IPS DF 6.9 (cell line): Measurements from ENCODE around the gene ARSI.

Experiments used
- DNase-seq: peaks from one replicate; pipeline ENCODE4 v3.0.0-alpha.2; 2013; ENCODE audit warnings: low read depth, low spot score
- H3K27ac ChIP-seq: one replicate; pipeline ENCODE4 v1.5.1; 2013; ENCODE audit warnings: low read length, control low read depth
- H3K27me3 ChIP-seq: 2 replicates; pipeline ENCODE4 v1.6.1; 2013; ENCODE audit warnings: mild to moderate bottlenecking, low read length; ENCODE audit not compliant: control insufficient read depth, insufficient read depth
- H3K36me3 ChIP-seq: 2 replicates; pipeline ENCODE4 v1.6.1; 2013; ENCODE audit warnings: low read length; ENCODE audit not compliant: control insufficient read depth, insufficient read depth
- H3K4me1 ChIP-seq: 2 replicates; pipeline ENCODE4 v1.6.1; 2013; ENCODE audit warnings: low read length; ENCODE audit not compliant: control insufficient read depth, insufficient read depth
- H3K4me3 ChIP-seq: 2 replicates; pipeline ENCODE4 v1.5.1; 2013; ENCODE audit warnings: mild to moderate bottlenecking, low read length
- H3K9me3 ChIP-seq: 2 replicates; pipeline ENCODE4 v1.6.1; 2013; ENCODE audit warnings: low read length, inconsistent platforms; ENCODE audit not compliant: control insufficient read depth, insufficient read depth
- WGBS: extraction: QIAGEN DNeasy Blood & Tissue Kit; methylation state at CpG from one replicate; pipeline ENCODE4 v1.1.7; 2013; ENCODE audit warnings: mixed read lengths, missing lambda C conversion rate; ENCODE audit not compliant: insufficient read length, insufficient coverage; 5-methylcytosine and 5-hydroxymethylcytosine counted together

Gene ARSI

DNA sequence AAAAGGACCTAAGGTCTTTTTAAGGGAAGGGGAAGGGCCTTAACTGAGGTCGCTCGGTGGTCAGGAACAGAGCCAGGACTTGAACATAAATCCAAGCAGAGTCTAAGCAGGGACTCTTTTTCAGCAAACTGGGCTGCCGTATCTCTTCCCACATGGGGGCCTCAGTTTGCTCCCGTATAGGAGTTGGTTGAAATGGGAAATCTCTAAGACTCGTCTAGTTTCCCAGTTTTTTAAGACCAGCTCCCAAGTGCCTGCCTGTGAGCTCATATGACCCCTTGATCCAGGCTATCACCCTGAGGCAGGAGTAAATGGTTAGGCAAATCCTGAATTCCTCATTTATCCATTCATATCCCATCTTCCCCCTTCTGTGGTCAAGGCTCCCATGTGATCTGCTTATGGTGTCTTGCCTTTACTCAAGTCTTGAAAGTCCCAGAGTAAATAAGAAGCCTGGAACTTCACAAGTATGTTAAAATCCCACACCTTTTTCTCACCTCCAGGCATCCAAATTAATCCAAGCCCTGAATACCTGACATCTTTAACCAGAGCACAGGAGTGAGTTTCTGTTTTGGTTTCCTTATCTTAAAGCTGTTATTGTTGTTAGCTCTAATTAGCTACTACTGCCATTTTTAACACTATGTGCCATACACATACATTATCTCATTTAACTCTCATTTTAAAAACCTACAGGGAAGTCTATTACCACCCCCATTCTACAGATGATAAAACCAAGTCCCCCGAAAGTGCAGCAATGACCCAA lies 3.0 kb downstream of the ARSI start:
- H3K27me3 ChIP-seq, result no peaks in the 10 kb centered on the region; the same call in 1 of the 2 replicates
- H3K4me1 ChIP-seq, result peaks cover 6% of the 10 kb centered on the region
- H3K9me3 ChIP-seq, result no peaks in the 10 kb centered on the region
- no CpG with 5 or more reads among the region's 6 CpGs for WGBS
- no peaks in the 10 kb centered on the region for H3K36me3 ChIP-seq
- no peak for DNase-seq
- H3K4me3 ChIP-seq, result no peak overlapping the region
- no peak overlapping the region for H3K27ac ChIP-seq

DNA sequence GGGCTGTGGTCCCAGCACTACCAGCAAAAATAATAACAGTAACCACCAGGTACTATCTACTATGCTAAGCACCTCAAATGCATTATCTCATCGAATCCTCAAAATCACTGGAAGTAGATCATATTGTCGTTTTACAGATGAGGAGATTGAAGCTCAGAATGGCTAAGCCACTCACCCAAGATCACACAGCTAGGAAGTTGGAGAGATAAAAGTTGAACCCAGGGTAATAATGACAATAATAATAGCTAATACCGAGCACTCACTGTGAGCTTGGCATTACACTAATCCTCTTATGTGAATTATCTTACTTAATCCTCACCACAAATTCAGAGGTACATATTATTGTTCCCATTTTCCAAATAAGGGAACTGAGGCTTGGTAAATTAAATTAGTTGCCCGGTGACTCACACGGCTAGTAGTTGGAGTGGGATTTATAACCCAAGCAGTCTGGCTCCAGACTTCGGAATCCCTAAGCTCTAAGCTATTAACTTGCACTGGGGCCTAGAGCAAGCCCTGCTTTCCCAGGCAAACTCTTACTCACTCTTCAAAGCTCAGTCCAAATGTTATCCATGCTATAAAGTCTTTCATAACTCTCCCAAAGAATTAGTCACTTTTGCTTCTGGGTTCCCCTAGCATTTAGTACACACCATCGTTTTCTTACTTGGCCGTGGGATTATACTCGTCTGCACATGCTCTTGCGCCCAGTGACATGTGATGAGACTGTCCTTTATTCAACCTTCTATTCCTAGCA lies 3.8 kb downstream of the ARSI start:
- Histone ChIP-seq H3K36me3 (no peaks in the 10 kb centered on the region), H3K4me3 (no peak overlapping the region), H3K9me3 (no peaks in the 10 kb centered on the region), H3K4me1 (peaks cover 2% of the 10 kb centered on the region), H3K27ac (no peak overlapping the region), H3K27me3 (no peaks in the 10 kb centered on the region; the same call in 1 of the 2 replicates)
- no peak for DNase-seq
- WGBS, result no CpG with 5 or more reads among the region's 10 CpGs

DNA sequence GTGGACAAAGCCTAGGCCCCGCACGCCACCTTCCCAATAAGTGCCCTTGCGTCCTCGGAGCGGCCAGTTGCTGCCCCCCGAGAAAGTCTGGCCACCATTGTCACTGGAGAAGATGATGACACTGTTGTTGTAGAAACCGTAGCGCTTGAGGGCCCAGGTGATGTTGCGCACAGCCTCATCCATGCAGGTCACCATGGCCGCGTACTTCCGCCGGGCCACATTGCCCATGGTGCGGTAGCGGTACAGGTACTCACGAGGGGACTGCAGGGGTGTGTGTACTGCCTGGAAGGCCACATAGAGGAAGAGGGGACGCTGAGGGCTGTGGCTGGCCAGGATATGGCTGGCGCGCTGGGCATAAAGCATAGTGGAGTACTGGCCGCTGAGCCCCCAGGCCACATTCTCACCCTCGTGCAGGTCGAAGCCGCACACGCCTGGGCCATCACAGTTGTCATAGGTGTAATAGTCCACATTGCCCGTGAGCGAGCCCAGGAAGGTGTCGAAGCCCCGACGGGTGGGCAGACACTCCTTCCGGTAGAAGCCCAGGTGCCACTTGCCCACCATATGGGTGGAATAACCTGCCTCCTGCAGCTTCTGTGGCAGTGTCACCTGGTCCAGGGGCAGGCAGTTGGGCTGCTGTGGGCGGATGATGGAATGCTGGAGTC lies 4.6 kb downstream of the ARSI start:
- no peak overlapping the region for H3K27ac ChIP-seq
- peaks cover 3% of the 10 kb centered on the region for H3K4me1 ChIP-seq
- no peaks in the 10 kb centered on the region; the same call in 1 of the 2 replicates for H3K27me3 ChIP-seq
- H3K36me3 ChIP-seq, result no peaks in the 10 kb centered on the region
- WGBS, result no CpG with 5 or more reads among the region's 31 CpGs
- no peak for DNase-seq
- H3K4me3 ChIP-seq, result no peak overlapping the region
- no peaks in the 10 kb centered on the region for H3K9me3 ChIP-seq

DNA sequence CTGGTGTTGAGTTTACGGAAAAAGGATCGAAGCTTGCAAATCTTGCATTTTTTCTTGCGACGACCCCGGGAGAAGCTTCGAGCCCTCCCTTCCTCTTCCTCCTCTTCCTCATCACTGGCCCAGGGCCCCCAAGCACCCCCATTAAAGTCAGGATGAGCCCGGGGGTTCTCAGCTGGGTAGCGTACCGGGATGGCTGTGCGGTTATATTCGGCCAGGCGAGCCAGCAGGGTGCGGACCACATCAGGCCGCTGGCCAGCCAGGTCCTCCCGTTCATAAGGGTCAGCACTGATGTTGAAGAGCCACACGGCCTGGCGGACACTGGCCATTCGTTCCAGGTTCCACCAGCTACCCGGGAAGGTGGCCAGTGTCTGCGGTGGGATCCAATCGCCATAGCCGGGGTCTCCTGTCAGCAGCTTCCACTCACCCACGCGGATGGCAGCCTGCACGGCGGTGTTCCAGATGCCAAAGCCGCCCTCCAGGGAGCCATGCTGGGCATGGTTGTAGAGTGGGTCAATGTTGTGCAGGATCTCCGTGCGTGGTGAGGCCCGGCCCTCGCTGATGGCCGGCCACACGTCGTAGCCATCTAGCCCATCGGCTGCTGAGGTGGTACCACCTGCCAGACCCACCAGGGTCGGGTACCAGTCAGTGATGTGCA lies 5.3 kb downstream of the ARSI start:
- Histone ChIP-seq H3K4me3 (no peak overlapping the region), H3K36me3 (no peaks in the 10 kb centered on the region), H3K9me3 (no peaks in the 10 kb centered on the region), H3K27me3 (no peaks in the 10 kb centered on the region; the same call in 1 of the 2 replicates), H3K27ac (no peak overlapping the region), H3K4me1 (peaks cover 3% of the 10 kb centered on the region)
- WGBS, result no CpG with 5 or more reads among the region's 36 CpGs
- DNase-seq, result no peak

DNA sequence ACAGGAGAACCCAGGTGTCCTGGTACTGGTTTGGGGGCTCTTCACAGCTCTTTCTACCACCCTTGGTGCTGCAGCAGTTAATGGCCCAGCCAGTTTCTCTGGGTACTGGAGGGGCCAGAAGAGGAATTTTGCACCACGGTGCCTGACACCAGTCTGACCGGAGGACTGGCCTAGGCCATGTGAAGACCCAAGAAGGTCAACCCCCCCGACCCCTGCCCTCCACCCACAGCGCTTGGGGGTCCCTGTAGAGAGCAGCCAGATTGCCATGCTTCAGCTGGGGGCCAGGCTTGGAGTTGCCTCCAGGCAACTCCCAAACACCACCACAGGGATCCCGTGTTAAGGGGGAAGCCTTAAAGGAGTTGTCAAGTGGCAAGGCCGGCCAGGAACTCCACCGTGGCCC lies 6.2 kb downstream of the ARSI start:
- DNase-seq, result no peak
- Histone ChIP-seq H3K9me3 (no peaks in the 10 kb centered on the region), H3K36me3 (no peaks in the 10 kb centered on the region), H3K27me3 (no peaks in the 10 kb centered on the region; the same call in 1 of the 2 replicates), H3K4me1 (peaks cover 2% of the 10 kb centered on the region), H3K4me3 (no peak overlapping the region), H3K27ac (no peak overlapping the region)
- WGBS, result no CpG with 5 or more reads among the region's 7 CpGs

DNA sequence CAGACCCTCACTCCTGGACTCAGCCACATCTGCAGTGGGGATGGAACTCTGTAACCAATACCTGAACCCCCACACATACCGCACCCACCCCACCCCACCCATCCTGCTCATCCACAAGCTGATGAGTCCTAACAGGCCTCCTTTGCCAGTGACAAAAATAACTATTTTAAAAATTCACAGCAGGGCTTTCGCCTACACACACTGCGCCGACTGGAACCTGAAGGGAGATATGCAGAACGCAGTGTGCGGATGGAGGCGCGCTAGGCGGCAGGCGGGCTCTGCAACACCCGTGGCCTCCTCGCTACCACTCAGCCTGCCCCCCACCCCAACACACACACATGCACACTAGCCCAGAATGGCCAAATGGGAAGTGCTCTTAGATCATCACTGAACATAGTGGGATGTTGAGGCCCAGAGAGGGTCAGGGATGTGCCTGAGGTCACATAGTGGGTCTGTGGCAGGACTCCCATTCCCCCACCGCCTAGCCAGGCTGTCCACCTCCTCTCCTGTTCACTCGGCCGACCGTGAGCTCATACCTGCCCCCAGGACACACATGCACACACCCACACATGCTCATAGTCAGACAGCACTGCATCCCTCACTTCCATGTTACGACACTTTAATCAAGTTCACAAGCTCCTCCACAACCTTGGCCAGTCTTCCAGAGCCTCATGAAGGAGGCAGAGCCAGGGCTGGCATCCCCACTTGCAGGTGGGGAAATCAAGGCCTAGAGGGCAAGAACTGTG lies 6.8 kb downstream of the ARSI start:
- no CpG with 5 or more reads among the region's 17 CpGs for WGBS
- no peak overlapping the region for H3K27ac ChIP-seq
- no peaks in the 10 kb centered on the region for H3K27me3 ChIP-seq
- H3K4me3 ChIP-seq, result no peak overlapping the region
- peaks cover 2% of the 10 kb centered on the region for H3K4me1 ChIP-seq
- H3K9me3 ChIP-seq, result no peaks in the 10 kb centered on the region
- DNase-seq, result no peak
- H3K36me3 ChIP-seq, result no peaks in the 10 kb centered on the region

DNA sequence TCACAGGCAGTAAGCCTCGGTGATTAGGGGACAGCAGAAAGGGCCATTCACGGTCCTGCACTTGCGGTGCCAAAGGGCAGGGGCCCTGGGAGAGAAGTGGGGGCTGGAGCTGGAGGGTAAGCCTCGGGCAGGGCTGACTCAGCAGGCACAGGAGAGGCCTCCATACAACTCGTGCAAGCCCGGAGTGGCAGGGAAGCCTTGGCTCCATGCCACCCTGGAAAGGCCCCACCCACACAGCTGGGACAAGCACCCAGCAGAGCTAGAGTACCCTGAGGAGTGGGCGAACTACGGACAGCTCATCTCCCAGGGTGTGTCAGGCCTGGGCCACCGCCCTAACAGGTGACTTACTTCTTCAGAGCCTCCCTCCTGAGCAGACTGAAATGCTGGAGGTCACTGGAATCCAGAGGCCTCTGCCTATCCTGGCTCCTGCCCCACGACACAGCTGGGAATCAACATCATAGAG lies 7.5 kb downstream of the ARSI start:
- no CpG with 5 or more reads among the region's 10 CpGs for WGBS
- no peak for DNase-seq

DNA sequence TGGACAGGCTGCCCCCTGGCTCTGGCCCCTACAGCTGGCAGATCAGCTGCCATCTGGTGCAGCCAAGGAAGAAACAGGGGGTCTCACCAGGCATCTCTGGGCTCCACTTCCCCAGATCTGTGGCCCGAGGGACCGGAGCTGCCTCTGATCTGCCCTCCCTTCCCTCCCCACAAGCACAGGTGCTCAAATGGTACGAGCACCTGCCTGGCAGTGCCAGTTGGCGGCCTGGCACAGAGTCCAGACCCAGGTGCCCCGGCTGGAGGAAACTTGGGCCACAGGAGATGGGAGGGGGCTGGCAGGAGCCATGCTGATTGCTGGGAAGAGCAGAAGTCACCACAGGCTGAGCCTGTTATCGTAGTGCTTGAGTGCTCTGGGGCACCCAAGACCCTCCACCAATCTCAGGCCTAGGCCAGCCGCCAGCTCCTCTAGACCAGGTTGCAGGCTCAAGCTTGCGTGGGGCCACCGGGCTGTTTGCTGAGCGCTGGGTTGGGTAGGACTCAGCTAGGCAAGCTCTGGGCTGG lies 8.1 kb downstream of the ARSI start:
- H3K36me3 ChIP-seq, result no peaks in the 10 kb centered on the region
- no peaks in the 10 kb centered on the region for H3K9me3 ChIP-seq
- H3K4me1 ChIP-seq, result peaks cover 2% of the 10 kb centered on the region; the same call in 1 of the 2 replicates
- no peaks in the 10 kb centered on the region for H3K27me3 ChIP-seq
- no CpG with 5 or more reads among the region's 10 CpGs for WGBS
- no peak for DNase-seq
- no peak overlapping the region for H3K4me3 ChIP-seq
- H3K27ac ChIP-seq, result no peak overlapping the region

More for the DNA sequence above, 7.5 kb downstream of the ARSI start:
- H3K36me3 ChIP-seq, result no peaks in the 10 kb centered on the region
- H3K4me3 ChIP-seq, result no peak overlapping the region
- no peak overlapping the region for H3K27ac ChIP-seq
- no peaks in the 10 kb centered on the region for H3K27me3 ChIP-seq
- peaks cover 2% of the 10 kb centered on the region; the same call in 1 of the 2 replicates for H3K4me1 ChIP-seq
- no peaks in the 10 kb centered on the region for H3K9me3 ChIP-seq

DNA sequence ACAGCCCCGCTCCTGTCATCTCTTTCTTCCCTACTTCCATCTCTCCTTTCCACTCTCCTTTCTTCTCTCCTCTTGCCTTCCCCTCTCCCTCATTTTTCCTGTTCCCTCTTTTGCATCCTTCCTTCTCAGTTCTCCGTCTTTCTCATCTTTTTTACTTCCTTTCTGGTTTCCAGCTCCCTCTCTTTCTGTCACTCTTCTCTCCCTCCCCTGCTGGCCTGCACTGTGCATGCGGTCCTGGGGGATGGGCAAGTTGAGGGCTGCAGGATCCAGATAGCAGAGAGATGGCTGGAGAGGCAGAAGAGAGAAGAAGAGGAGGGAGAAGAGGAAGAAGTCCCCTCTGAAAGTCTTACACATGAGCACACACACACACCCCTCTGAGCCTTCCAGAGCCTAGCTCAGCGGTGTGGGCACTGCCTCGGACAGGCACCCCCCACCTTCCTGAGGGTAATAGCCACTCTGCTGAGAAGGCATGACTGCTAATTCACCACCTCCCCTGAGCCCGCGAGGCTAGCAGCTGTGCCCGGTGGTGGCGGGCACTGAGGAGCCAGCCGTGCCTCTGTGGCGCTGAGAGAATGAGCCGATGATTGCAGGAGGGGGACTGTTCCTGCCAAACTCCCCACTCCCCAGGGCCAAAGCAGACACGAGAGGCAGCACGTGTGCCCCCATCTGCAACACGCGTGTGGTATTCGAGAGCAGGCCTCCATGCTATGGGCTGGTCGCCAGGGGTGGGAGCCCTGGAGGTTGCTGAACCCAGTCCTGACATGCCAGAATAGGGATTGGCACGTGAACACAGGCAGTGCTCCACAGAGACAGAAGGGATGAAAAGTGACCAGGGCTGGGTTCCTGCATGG lies 9.4 kb downstream of the ARSI start:
- no CpG with 5 or more reads among the region's 19 CpGs for WGBS
- no peaks in the 10 kb centered on the region for H3K9me3 ChIP-seq
- H3K36me3 ChIP-seq, result no peaks in the 10 kb centered on the region
- H3K4me3 ChIP-seq, result no peak overlapping the region
- H3K27ac ChIP-seq, result no peak overlapping the region
- peaks cover 2% of the 10 kb centered on the region; the same call in 1 of the 2 replicates for H3K4me1 ChIP-seq
- no peaks in the 10 kb centered on the region for H3K27me3 ChIP-seq
- no peak for DNase-seq
